ENCODE data around the gene WEE1. TPM values are rescaled to one million over a fixed set of nuclear protein-coding genes. Genes with fewer than 3 reads are reported as not detected.

Gene WEE1
- total RNA-seq, 4 donors from 2014 or later = 19.2 to 32.4 (median 22.2) TPM

GRCh38 chr11:9574622-9575259 lies 1.3 kb downstream of the WEE1 start:
- Histone ChIP-seq H3K4me3 (peak overlapping the region; percentile 53 to 95 (median 64)), H3K36me3 (no peaks in the 10 kb centered on the region), H3K4me1 (peaks cover 0 to 50% (median 20%) of the 10 kb centered on the region in 4 donors), H3K27ac (peak overlapping the region; percentile 63 to 96 (median 94)), H3K9me3 (no peaks in the 10 kb centered on the region), H3K27me3 (no peaks in the 10 kb centered on the region)
- no peak for TF ChIP-seq CTCF (IDR thresholded peaks at IDR 0.05)
- no peak for TF ChIP-seq POLR2A (IDR thresholded peaks at IDR 0.05)
- no peak for TF ChIP-seq EP300 (IDR thresholded peaks at IDR 0.05)
- peak in 1 of 2 donors; percentile 22 for DNase-seq (ENCODE audit: low spot score in 2 of 2)
- WGBS, 2 donors = 1 to 2% methylated on average over 35 to 39 of the region's 43 CpGs

- Histone ChIP-seq H3K9me3 (no peaks in the 10 kb centered on the region), H3K36me3 (no peaks in the 10 kb centered on the region), H3K27ac (peak overlapping the region; percentile 63 to 96 (median 94)), H3K4me1 (peaks cover 0 to 46% (median 16%) of the 10 kb centered on the region in 4 donors), H3K27me3 (no peaks in the 10 kb centered on the region), H3K4me3 (peak overlapping the region; percentile 53 to 95 (median 64))
- TF ChIP-seq POLR2A (IDR thresholded peaks at IDR 0.05) (peak in 1 of 2 donors; percentile 47), EP300 (IDR thresholded peaks at IDR 0.05) (peak in 1 of 2 donors; percentile 81), CTCF (IDR thresholded peaks at IDR 0.05) (no peak)
- peak; percentile 20 to 62 for DNase-seq (ENCODE audit: low spot score in 2 of 2)
- WGBS, 2 donors = 6 to 10% methylated on average over 17 of the region's 17 CpGs
Measured at GRCh38 chr11:9575260-9576240, 2.1 kb downstream of the WEE1 start.

GRCh38 chr11:9576701-9577381 lies 3.4 kb downstream of the WEE1 start:
- TF ChIP-seq EP300 (IDR thresholded peaks at IDR 0.05) (no peak), CTCF (IDR thresholded peaks at IDR 0.05) (no peak), POLR2A (IDR thresholded peaks at IDR 0.05) (no peak)
- H3K36me3 ChIP-seq = peaks cover 0 to 5% (median 0%) of the 10 kb centered on the region in 3 donors
- no peaks in the 10 kb centered on the region for H3K9me3 ChIP-seq
- no peaks in the 10 kb centered on the region for H3K27me3 ChIP-seq
- WGBS, 2 donors = 26 to 34% methylated on average over 4 of the region's 4 CpGs
- peaks cover 0 to 46% (median 16%) of the 10 kb centered on the region in 4 donors for H3K4me1 ChIP-seq
- peak overlapping the region in 2 of 4 donors; percentile 32 to 95 for H3K27ac ChIP-seq
- H3K4me3 ChIP-seq = peak overlapping the region in 1 of 4 donors; percentile 95
- no peak for DNase-seq (ENCODE audit: low spot score in 2 of 2)

- no peak for TF ChIP-seq POLR2A (IDR thresholded peaks at IDR 0.05)
- no peak for TF ChIP-seq EP300 (IDR thresholded peaks at IDR 0.05)
- no peak for TF ChIP-seq CTCF (IDR thresholded peaks at IDR 0.05)
- Histone ChIP-seq H3K4me1 (peaks cover 0 to 40% (median 12%) of the 10 kb centered on the region in 4 donors), H3K4me3 (peak overlapping the region in 1 of 4 donors; percentile 95), H3K9me3 (no peaks in the 10 kb centered on the region), H3K27ac (peak overlapping the region in 3 of 4 donors; percentile 32 to 59 (median 37)), H3K36me3 (peaks cover 0 to 13% (median 0%) of the 10 kb centered on the region in 3 donors), H3K27me3 (no peaks in the 10 kb centered on the region)
- DNase-seq (ENCODE audit: low spot score in 2 of 2) = no peak
- 48 to 51% methylated on average over 7 of the region's 7 CpGs for WGBS, 2 donors
Measured at GRCh38 chr11:9577556-9577955, 4.1 kb downstream of the WEE1 start.
